Hepatocyte (in vitro differentiated cells): Measurements from ENCODE around the gene ZBTB20. TPM values are rescaled to one million over a fixed set of nuclear protein-coding genes. Genes with fewer than 3 reads are reported as not detected.

Source experiments
- DNase-seq: peaks from one replicate; pipeline ENCODE4 v3.0.0-alpha.2; 2016; ENCODE audit warnings: low spot score
- H2AFZ ChIP-seq: fragments of 200-600 bp; sonication (generic); 2 replicates; pipeline ENCODE4 v1.6.0; 2016; ENCODE audit warnings: antibody characterized with exemption, mild to moderate bottlenecking
- H3K27ac ChIP-seq: fragments of 200-600 bp; sonication (generic); 2 replicates; pipeline ENCODE4 v1.5.1; 2016; ENCODE audit warnings: mild to moderate bottlenecking
- H3K27me3 ChIP-seq: fragments of 200-600 bp; sonication (generic); 2 replicates; pipeline ENCODE4 v1.6.1; 2016
- H3K36me3 ChIP-seq: fragments of 200-600 bp; sonication (generic); replicated peaks from 2 replicates; pipeline ENCODE4 v1.5.1; 2016; ENCODE audit warnings: low read depth; ENCODE audit not compliant: insufficient read depth
- H3K4me1 ChIP-seq: fragments of 200-600 bp; sonication (generic); 2 replicates; pipeline ENCODE4 v1.5.1; 2016; ENCODE audit warnings: mild to moderate bottlenecking, moderate library complexity; ENCODE audit not compliant: insufficient read depth
- H3K4me2 ChIP-seq: fragments of 200-600 bp; sonication (generic); 2 replicates; pipeline ENCODE4 v1.6.0; 2016
- H3K4me3 ChIP-seq: fragments of 200-600 bp; sonication (generic); 2 replicates; pipeline ENCODE4 v1.5.1; 2016; ENCODE audit warnings: mild to moderate bottlenecking
- H3K79me2 ChIP-seq: fragments of 200-600 bp; sonication (generic); 2 replicates; pipeline ENCODE4 v1.6.0; 2017; ENCODE audit warnings: mild to moderate bottlenecking
- H3K9me2 ChIP-seq: fragments of 200-600 bp; sonication (generic); replicated peaks from 2 replicates; pipeline ENCODE4 v1.6.0; 2017; ENCODE audit warnings: mild to moderate bottlenecking; ENCODE audit not compliant: insufficient read depth
- H3K9me3 ChIP-seq: fragments of 200-600 bp; sonication (generic); 2 replicates; pipeline ENCODE4 v1.5.1; 2016; ENCODE audit warnings: low read depth, mild to moderate bottlenecking
- H4K20me1 ChIP-seq: fragments of 200-600 bp; sonication (generic); 2 replicates; pipeline ENCODE4 v1.6.0; 2016; ENCODE audit warnings: mild to moderate bottlenecking; ENCODE audit not compliant: insufficient read depth, poor library complexity, severe bottlenecking
- EZH2 ChIP-seq: fragments of 200-600 bp; sonication (generic); IDR thresholded peaks from 2 replicates; pipeline ENCODE4 v1.6.1; 2016; ENCODE audit warnings: antibody characterized with exemption, mild to moderate bottlenecking, borderline replicate concordance
- EZH2phosphoT487 ChIP-seq: fragments of 200-600 bp; sonication (generic); IDR thresholded peaks from one replicate; pipeline ENCODE4 v1.6.1; 2018; ENCODE audit warnings: antibody characterized with exemption, mild to moderate bottlenecking, low read depth, moderate library complexity; ENCODE audit not compliant: unreplicated experiment, severe bottlenecking
- WGBS: methylation state at CpG from one replicate; pipeline ENCODE4 v1.1.6; 2016; ENCODE audit warnings: low lambda C conversion rate; ENCODE audit errors: missing lambda C conversion rate; 5-methylcytosine and 5-hydroxymethylcytosine counted together
- polyA plus RNA-seq: library from polyadenylated mRNA; unstranded; fragments of >200 nt; fragmentation: Nextera tagmentation; extraction: Ambion mirVana; gene quantifications from 2 replicates; pipeline ENCODE4 v1.2.1, GENCODE V29; 2016
- total RNA-seq: library from RNA; depleted of rRNA; stranded (reverse); fragments of >200 nt; gene quantifications from 2 replicates; pipeline ENCODE4 v1.2.3, GENCODE V29; 2014
- TF ChIP-seq, protein P1 (sequence below): fragments of 200-600 bp; sonication (generic); IDR thresholded peaks from 2 replicates; pipeline ENCODE4 v1.5.1; 2016; ENCODE audit warnings: antibody characterized with exemption, mild to moderate bottlenecking; ENCODE audit not compliant: poor library complexity

The ZBTB20 gene
- total and polyA plus RNA-seq, 2 experiments from 2014 or later: 25.8 to 28.0 TPM

DNA sequence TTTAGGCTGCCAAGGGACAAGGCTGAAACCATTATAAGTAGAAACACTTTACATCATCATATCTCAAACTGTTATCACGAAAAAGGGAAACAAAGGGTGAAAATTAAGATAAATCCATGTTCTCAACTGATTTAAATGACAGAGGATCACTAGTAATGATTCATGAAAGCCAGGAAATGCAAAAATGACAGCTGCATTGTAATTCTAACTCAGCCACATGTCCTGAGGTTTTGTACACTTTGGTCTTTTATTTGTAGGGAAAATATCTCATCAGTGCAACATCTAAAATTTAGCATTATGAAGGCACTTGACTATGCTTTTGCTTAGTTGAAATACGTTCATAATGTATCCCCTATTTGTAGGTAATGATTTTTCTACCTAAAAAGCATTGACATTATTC, 473.6 kb downstream of the ZBTB20 start:
- Histone ChIP-seq H3K4me2 (no peak overlapping the region), H3K9me3 (no peaks in the 10 kb centered on the region), H3K27ac (no peak overlapping the region), H3K4me3 (no peak overlapping the region), H2AFZ (no peak overlapping the region), H3K27me3 (no peaks in the 10 kb centered on the region), H3K36me3 (no peaks in the 10 kb centered on the region), H3K4me1 (no peaks in the 10 kb centered on the region), H3K9me2 (no peaks in the 10 kb centered on the region), H3K79me2 (no peaks in the 10 kb centered on the region), H4K20me1 (no peaks in the 10 kb centered on the region)
- TF ChIP-seq EZH2 (no peak), EZH2phosphoT487 (no peak)
- TF ChIP-seq, protein P1, sequence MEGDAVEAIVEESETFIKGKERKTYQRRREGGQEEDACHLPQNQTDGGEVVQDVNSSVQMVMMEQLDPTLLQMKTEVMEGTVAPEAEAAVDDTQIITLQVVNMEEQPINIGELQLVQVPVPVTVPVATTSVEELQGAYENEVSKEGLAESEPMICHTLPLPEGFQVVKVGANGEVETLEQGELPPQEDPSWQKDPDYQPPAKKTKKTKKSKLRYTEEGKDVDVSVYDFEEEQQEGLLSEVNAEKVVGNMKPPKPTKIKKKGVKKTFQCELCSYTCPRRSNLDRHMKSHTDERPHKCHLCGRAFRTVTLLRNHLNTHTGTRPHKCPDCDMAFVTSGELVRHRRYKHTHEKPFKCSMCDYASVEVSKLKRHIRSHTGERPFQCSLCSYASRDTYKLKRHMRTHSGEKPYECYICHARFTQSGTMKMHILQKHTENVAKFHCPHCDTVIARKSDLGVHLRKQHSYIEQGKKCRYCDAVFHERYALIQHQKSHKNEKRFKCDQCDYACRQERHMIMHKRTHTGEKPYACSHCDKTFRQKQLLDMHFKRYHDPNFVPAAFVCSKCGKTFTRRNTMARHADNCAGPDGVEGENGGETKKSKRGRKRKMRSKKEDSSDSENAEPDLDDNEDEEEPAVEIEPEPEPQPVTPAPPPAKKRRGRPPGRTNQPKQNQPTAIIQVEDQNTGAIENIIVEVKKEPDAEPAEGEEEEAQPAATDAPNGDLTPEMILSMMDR: no peak
- WGBS: 74% methylated on average over 2 of the region's 2 CpGs
- DNase-seq: no peak

- TF ChIP-seq, protein P1: no peak
- no peak for TF ChIP-seq EZH2
- TF ChIP-seq EZH2phosphoT487: no peak
- WGBS: 91% methylated on average over 6 of the region's 6 CpGs
Observed at GRCh38 chr3:114672692-114673447, 474.2 kb downstream of the ZBTB20 start.

DNA sequence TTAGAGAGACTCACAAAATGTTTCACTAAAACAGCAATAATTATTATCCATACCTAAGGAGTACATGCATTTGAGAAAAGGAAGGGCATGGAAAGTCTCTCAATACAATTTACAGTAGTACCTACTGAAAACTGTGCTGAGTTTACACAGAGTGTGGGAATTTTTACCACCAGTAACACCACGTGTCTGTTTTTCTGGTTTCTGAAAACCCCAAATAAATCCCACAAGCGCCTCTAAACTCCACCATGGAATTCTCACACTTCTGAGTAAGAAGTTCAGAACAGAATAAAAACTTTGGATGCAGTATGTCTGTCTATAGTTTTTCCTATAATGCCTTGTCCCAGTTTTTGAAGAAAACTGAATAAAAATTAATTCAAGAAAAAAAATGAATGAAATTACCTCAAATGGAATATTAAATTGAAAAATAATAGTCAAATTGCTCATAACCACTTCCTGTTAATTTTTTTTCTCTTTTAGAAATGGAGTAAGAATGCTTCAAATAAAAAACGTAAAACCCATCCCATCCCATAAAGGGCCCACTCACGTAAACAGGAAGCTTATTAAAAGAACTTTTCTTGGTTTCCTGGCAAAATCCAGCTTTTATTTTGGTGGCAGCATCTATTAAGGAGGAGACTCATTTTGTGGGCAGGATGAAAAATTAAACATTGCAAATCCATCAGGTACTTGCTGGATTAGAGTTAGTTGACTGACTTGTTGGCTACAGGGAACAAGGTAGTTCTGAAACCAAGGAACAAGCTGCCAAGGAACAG, 475.2 kb downstream of the ZBTB20 start:
- Histone ChIP-seq H2AFZ (no peak overlapping the region), H3K9me2 (no peaks in the 10 kb centered on the region), H3K79me2 (no peaks in the 10 kb centered on the region), H3K27ac (peak overlapping the region; percentile 6), H3K4me1 (no peaks in the 10 kb centered on the region), H3K4me3 (no peak overlapping the region), H4K20me1 (no peaks in the 10 kb centered on the region), H3K9me3 (no peaks in the 10 kb centered on the region), H3K27me3 (no peaks in the 10 kb centered on the region), H3K36me3 (no peaks in the 10 kb centered on the region), H3K4me2 (no peak overlapping the region)
- no peak for TF ChIP-seq EZH2
- no peak for TF ChIP-seq EZH2phosphoT487
- TF ChIP-seq, protein P1: no peak
- DNase-seq: no peak
- 66% methylated on average over 4 of the region's 4 CpGs for WGBS

More at GRCh38 chr3:114672692-114673447, 474.2 kb downstream of the ZBTB20 start:
- H2AFZ ChIP-seq: no peak overlapping the region
- H3K9me3 ChIP-seq: no peaks in the 10 kb centered on the region
- no peak for DNase-seq
- no peaks in the 10 kb centered on the region for H3K9me2 ChIP-seq
- no peaks in the 10 kb centered on the region for H3K79me2 ChIP-seq
- no peaks in the 10 kb centered on the region for H4K20me1 ChIP-seq
- H3K36me3 ChIP-seq: no peaks in the 10 kb centered on the region
- no peaks in the 10 kb centered on the region for H3K4me1 ChIP-seq
- H3K27ac ChIP-seq: no peak overlapping the region
- no peak overlapping the region for H3K4me3 ChIP-seq
- H3K27me3 ChIP-seq: no peaks in the 10 kb centered on the region
- no peak overlapping the region for H3K4me2 ChIP-seq
